IPS DF 6.9 (cell line): Measurements from ENCODE around the gene PCBD1.

Experiments
- DNase-seq: peaks from one replicate; pipeline ENCODE4 v3.0.0-alpha.2; 2013; ENCODE audit warnings: low read depth, low spot score
- H3K27ac ChIP-seq: one replicate; pipeline ENCODE4 v1.5.1; 2013; ENCODE audit warnings: low read length, control low read depth
- H3K27me3 ChIP-seq: 2 replicates; pipeline ENCODE4 v1.6.1; 2013; ENCODE audit warnings: mild to moderate bottlenecking, low read length; ENCODE audit not compliant: control insufficient read depth, insufficient read depth
- H3K36me3 ChIP-seq: 2 replicates; pipeline ENCODE4 v1.6.1; 2013; ENCODE audit warnings: low read length; ENCODE audit not compliant: control insufficient read depth, insufficient read depth
- H3K4me1 ChIP-seq: 2 replicates; pipeline ENCODE4 v1.6.1; 2013; ENCODE audit warnings: low read length; ENCODE audit not compliant: control insufficient read depth, insufficient read depth
- H3K4me3 ChIP-seq: 2 replicates; pipeline ENCODE4 v1.5.1; 2013; ENCODE audit warnings: mild to moderate bottlenecking, low read length
- H3K9me3 ChIP-seq: 2 replicates; pipeline ENCODE4 v1.6.1; 2013; ENCODE audit warnings: low read length, inconsistent platforms; ENCODE audit not compliant: control insufficient read depth, insufficient read depth
- WGBS: extraction: QIAGEN DNeasy Blood & Tissue Kit; methylation state at CpG from one replicate; pipeline ENCODE4 v1.1.7; 2013; ENCODE audit warnings: mixed read lengths, missing lambda C conversion rate; ENCODE audit not compliant: insufficient read length, insufficient coverage; 5-methylcytosine and 5-hydroxymethylcytosine counted together

PCBD1 gene

GRCh38 chr10:70917226-70917625 is 28.9 kb upstream of the PCBD1 start:
- no peak overlapping the region for H3K27ac ChIP-seq
- H3K9me3 ChIP-seq = no peaks in the 10 kb centered on the region
- DNase-seq = no peak
- no peak overlapping the region for H3K4me3 ChIP-seq
- no peaks in the 10 kb centered on the region for H3K27me3 ChIP-seq
- H3K4me1 ChIP-seq = no peaks in the 10 kb centered on the region
- no peaks in the 10 kb centered on the region for H3K36me3 ChIP-seq
- no CpG with 5 or more reads among the region's 5 CpGs for WGBS

GRCh38 chr10:70916241-70916640 is 27.9 kb upstream of the PCBD1 start:
- no peak for DNase-seq
- Histone ChIP-seq H3K27me3 (no peaks in the 10 kb centered on the region), H3K27ac (no peak overlapping the region), H3K9me3 (no peaks in the 10 kb centered on the region), H3K4me3 (no peak overlapping the region), H3K36me3 (no peaks in the 10 kb centered on the region), H3K4me1 (no peaks in the 10 kb centered on the region)
- no CpG with 5 or more reads among the region's 6 CpGs for WGBS

GRCh38 chr10:70915806-70916205 is 27.4 kb upstream of the PCBD1 start:
- no peaks in the 10 kb centered on the region for H3K27me3 ChIP-seq
- no peak overlapping the region for H3K4me3 ChIP-seq
- no CpG with 5 or more reads among the region's 9 CpGs for WGBS
- H3K36me3 ChIP-seq = no peaks in the 10 kb centered on the region
- no peak overlapping the region for H3K27ac ChIP-seq
- DNase-seq = no peak
- no peaks in the 10 kb centered on the region for H3K9me3 ChIP-seq
- no peaks in the 10 kb centered on the region; the same call in 1 of the 2 replicates for H3K4me1 ChIP-seq

- no peaks in the 10 kb centered on the region; the same call in 1 of the 2 replicates for H3K4me1 ChIP-seq
- no peaks in the 10 kb centered on the region for H3K36me3 ChIP-seq
- no peak for DNase-seq
- H3K9me3 ChIP-seq = no peaks in the 10 kb centered on the region
- H3K27ac ChIP-seq = no peak overlapping the region
- WGBS = no CpG with 5 or more reads among the region's 5 CpGs
- H3K4me3 ChIP-seq = no peak overlapping the region; the same call in 1 of the 2 replicates
- H3K27me3 ChIP-seq = no peaks in the 10 kb centered on the region
These were observed 26.8 kb upstream of the PCBD1 start for GRCh38 chr10:70915206-70915605.

GRCh38 chr10:70914316-70914864 is 26.0 kb upstream of the PCBD1 start:
- H3K36me3 ChIP-seq = peaks cover 2% of the 10 kb centered on the region; the same call in 1 of the 2 replicates
- no peak for DNase-seq
- H3K9me3 ChIP-seq = no peaks in the 10 kb centered on the region
- no peak overlapping the region for H3K27ac ChIP-seq
- H3K4me1 ChIP-seq = no peaks in the 10 kb centered on the region; the same call in 1 of the 2 replicates
- H3K4me3 ChIP-seq = no peak overlapping the region
- H3K27me3 ChIP-seq = no peaks in the 10 kb centered on the region
- WGBS = no CpG with 5 or more reads among the region's 10 CpGs

- H3K27ac ChIP-seq = no peak overlapping the region
- no peaks in the 10 kb centered on the region for H3K9me3 ChIP-seq
- H3K36me3 ChIP-seq = peaks cover 2% of the 10 kb centered on the region; the same call in 1 of the 2 replicates
- WGBS = no CpG with 5 or more reads among the region's 3 CpGs
- H3K4me1 ChIP-seq = no peaks in the 10 kb centered on the region; the same call in 1 of the 2 replicates
- H3K27me3 ChIP-seq = no peaks in the 10 kb centered on the region
- no peak overlapping the region for H3K4me3 ChIP-seq
- DNase-seq = no peak
These were observed 25.5 kb upstream of the PCBD1 start for GRCh38 chr10:70913893-70914240.

- H3K27me3 ChIP-seq = no peaks in the 10 kb centered on the region
- no peak overlapping the region for H3K4me3 ChIP-seq
- no CpG with 5 or more reads among the region's 6 CpGs for WGBS
- H3K4me1 ChIP-seq = no peaks in the 10 kb centered on the region; the same call in 1 of the 2 replicates
- no peak overlapping the region for H3K27ac ChIP-seq
- no peak for DNase-seq
- H3K36me3 ChIP-seq = peaks cover 2% of the 10 kb centered on the region; the same call in 1 of the 2 replicates
- no peaks in the 10 kb centered on the region for H3K9me3 ChIP-seq
These were observed 25.0 kb upstream of the PCBD1 start for GRCh38 chr10:70913191-70913892.

- H3K4me3 ChIP-seq = no peak overlapping the region
- no peaks in the 10 kb centered on the region for H3K9me3 ChIP-seq
- no peaks in the 10 kb centered on the region; the same call in 1 of the 2 replicates for H3K4me1 ChIP-seq
- H3K36me3 ChIP-seq = peaks cover 2% of the 10 kb centered on the region; the same call in 1 of the 2 replicates
- DNase-seq = no peak
- WGBS = no CpG with 5 or more reads among the region's 5 CpGs
- no peaks in the 10 kb centered on the region for H3K27me3 ChIP-seq
- H3K27ac ChIP-seq = no peak overlapping the region
These were observed 24.2 kb upstream of the PCBD1 start for GRCh38 chr10:70912556-70912955.

GRCh38 chr10:70911386-70911785 is 23.0 kb upstream of the PCBD1 start:
- H3K9me3 ChIP-seq = no peaks in the 10 kb centered on the region
- no CpG with 5 or more reads among the region's 4 CpGs for WGBS
- H3K4me1 ChIP-seq = no peaks in the 10 kb centered on the region; the same call in 1 of the 2 replicates
- no peak overlapping the region for H3K4me3 ChIP-seq
- peaks cover 2% of the 10 kb centered on the region; the same call in 1 of the 2 replicates for H3K36me3 ChIP-seq
- no peak for DNase-seq
- no peaks in the 10 kb centered on the region for H3K27me3 ChIP-seq
- no peak overlapping the region for H3K27ac ChIP-seq

- H3K27ac ChIP-seq = no peak overlapping the region
- H3K9me3 ChIP-seq = no peaks in the 10 kb centered on the region
- H3K4me3 ChIP-seq = no peak overlapping the region
- H3K27me3 ChIP-seq = no peaks in the 10 kb centered on the region
- H3K36me3 ChIP-seq = peaks cover 2% of the 10 kb centered on the region; the same call in 1 of the 2 replicates
- no peaks in the 10 kb centered on the region; the same call in 1 of the 2 replicates for H3K4me1 ChIP-seq
- no CpG with 5 or more reads among the region's 16 CpGs for WGBS
- DNase-seq = no peak
These were observed 22.3 kb upstream of the PCBD1 start for GRCh38 chr10:70910486-70911341.
